ENCODE measurements around the gene SCAP.

The SCAP gene

GRCh38 chr3:47420511-47421484 lies 54.9 kb downstream of the SCAP start:
- peak; percentile 68 to 96 (median 89) for DNase-seq
- intact Hi-C loops (cut with DNase I) = loop anchor here (5.0 kb wide), 2 partner anchors 57 to 372 kb away; partner anchors contain the start of gene SCAP

- intact Hi-C loops (cut with DNase I) = loop anchor here (5.0 kb wide), 2 partner anchors 57 to 372 kb away; partner anchors contain the start of gene SCAP
- no peak for DNase-seq
Measured at GRCh38 chr3:47420044-47420430, 55.7 kb downstream of the SCAP start.

GRCh38 chr3:47419083-47420043 lies 56.4 kb downstream of the SCAP start:
- no peak for DNase-seq
- intact Hi-C loops (cut with DNase I) = loop anchor here (5.0 kb wide), 2 partner anchors 58 to 373 kb away; partner anchors contain the start of gene SCAP

GRCh38 chr3:47418167-47419082 lies 57.3 kb downstream of the SCAP start:
- DNase-seq = no peak
- intact Hi-C loops (cut with DNase I) = no loop called here

- intact Hi-C loops (cut with DNase I) = no loop called here
- peak in 1 of 42 donors; percentile 10 for DNase-seq
Measured at GRCh38 chr3:47416041-47416440, 59.7 kb downstream of the SCAP start.

GRCh38 chr3:47414666-47415587 lies 60.8 kb downstream of the SCAP start:
- intact Hi-C loops (cut with DNase I) = no loop called here
- DNase-seq = peak in 20 of 42 donors; percentile 28 to 74 (median 57)

GRCh38 chr3:47414161-47414564 lies 61.6 kb downstream of the SCAP start:
- DNase-seq = peak in 1 of 42 donors; percentile 9
- intact Hi-C loops (cut with DNase I) = no loop called here

GRCh38 chr3:47413751-47414150 lies 62.0 kb downstream of the SCAP start:
- peak in 41 of 42 donors; percentile 59 to 87 (median 75) for DNase-seq
- intact Hi-C loops (cut with DNase I) = no loop called here

- intact Hi-C loops (cut with DNase I) = no loop called here
- no peak for DNase-seq
Measured at GRCh38 chr3:47412842-47413520, 62.8 kb downstream of the SCAP start.

GRCh38 chr3:47412453-47412756 lies 63.3 kb downstream of the SCAP start:
- intact Hi-C loops (cut with DNase I) = no loop called here

GRCh38 chr3:47411696-47412452 lies 63.9 kb downstream of the SCAP start:
- DNase-seq = peak in 2 of 42 donors; percentile 12 to 45
- intact Hi-C loops (cut with DNase I) = no loop called here

More at GRCh38 chr3:47412453-47412756, 63.3 kb downstream of the SCAP start:
- DNase-seq = no peak

- DNase-seq = no peak
- intact Hi-C loops (cut with DNase I) = no loop called here
Measured at GRCh38 chr3:47410801-47411646, 64.7 kb downstream of the SCAP start.

- intact Hi-C loops (cut with DNase I) = no loop called here
- no peak for DNase-seq
Measured at GRCh38 chr3:47410417-47410720, 65.4 kb downstream of the SCAP start.

GRCh38 chr3:47409688-47410416 lies 65.9 kb downstream of the SCAP start:
- intact Hi-C loops (cut with DNase I) = no loop called here
- no peak for DNase-seq

GRCh38 chr3:47409284-47409683 lies 66.5 kb downstream of the SCAP start:
- intact Hi-C loops (cut with DNase I) = no loop called here
- peak in 1 of 42 donors; percentile 7 for DNase-seq
